Keratinocyte (primary cell): Measurements from ENCODE around the gene LRP1B.

Experiments used
- EZH2 ChIP-seq: IDR thresholded peaks from one replicate; pipeline ENCODE4 v1.6.1; 2012; ENCODE audit warnings: inconsistent platforms, mild to moderate bottlenecking, low read length, moderate library complexity
- TF ChIP-seq, protein P1 (sequence below), 3 experiments: IDR thresholded peaks in 1 of 3; conservative IDR thresholded peaks in 1 of 3; optimal IDR thresholded peaks in 1 of 3; 2 replicates in 2 of 3; 3 replicates in 1 of 3; pipeline versions ENCODE3 to v1.5.1; 2011; ENCODE audit warnings: low read length in 3 of 3, mild to moderate bottlenecking in 3 of 3, moderate library complexity in 2 of 3, control low read depth in 1 of 3, inconsistent platforms in 1 of 3; ENCODE audit not compliant: insufficient read depth in 2 of 3; ENCODE audit errors: extremely low read depth in 1 of 3

DNA sequence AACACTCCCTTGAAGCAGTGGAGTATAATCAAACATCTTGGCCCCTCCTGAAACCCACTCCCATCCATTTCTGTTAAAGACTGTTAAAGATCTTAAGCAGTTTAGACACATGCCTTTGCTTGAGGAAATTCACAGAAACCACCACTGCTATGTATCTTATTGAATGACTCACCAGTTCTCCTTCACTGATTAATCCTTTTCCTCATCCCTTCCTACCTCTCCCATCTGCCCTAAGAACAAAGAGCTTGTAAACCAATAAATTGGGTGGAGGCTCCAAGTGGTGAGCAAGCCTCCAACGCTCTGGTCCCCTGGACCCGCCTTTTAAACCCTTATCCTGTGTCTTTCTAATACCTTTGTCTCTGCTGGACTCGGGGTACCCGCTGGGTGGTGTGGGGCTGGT lies 746.1 kb downstream of the LRP1B start:
- TF ChIP-seq, protein P1, sequence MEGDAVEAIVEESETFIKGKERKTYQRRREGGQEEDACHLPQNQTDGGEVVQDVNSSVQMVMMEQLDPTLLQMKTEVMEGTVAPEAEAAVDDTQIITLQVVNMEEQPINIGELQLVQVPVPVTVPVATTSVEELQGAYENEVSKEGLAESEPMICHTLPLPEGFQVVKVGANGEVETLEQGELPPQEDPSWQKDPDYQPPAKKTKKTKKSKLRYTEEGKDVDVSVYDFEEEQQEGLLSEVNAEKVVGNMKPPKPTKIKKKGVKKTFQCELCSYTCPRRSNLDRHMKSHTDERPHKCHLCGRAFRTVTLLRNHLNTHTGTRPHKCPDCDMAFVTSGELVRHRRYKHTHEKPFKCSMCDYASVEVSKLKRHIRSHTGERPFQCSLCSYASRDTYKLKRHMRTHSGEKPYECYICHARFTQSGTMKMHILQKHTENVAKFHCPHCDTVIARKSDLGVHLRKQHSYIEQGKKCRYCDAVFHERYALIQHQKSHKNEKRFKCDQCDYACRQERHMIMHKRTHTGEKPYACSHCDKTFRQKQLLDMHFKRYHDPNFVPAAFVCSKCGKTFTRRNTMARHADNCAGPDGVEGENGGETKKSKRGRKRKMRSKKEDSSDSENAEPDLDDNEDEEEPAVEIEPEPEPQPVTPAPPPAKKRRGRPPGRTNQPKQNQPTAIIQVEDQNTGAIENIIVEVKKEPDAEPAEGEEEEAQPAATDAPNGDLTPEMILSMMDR (optimal IDR thresholded peaks at IDR 0.05 in 1 of 3, IDR thresholded peaks at IDR 0.05 in 1 of 3, conservative IDR thresholded peaks at IDR 0.05 in 1 of 3; ENCODE audit: extremely low read depth in 1 of 3, insufficient read depth in 2 of 3, low read length in 3 of 3) = no peak
- no peak for TF ChIP-seq EZH2
